Ishikawa (cell line): ENCODE data around the gene C1orf50.

ENCODE experiments used
- CEBPB ChIP-seq: IDR thresholded peaks from 2 replicates; pipeline ENCODE4 v1.6.1; 2012
- CREB1 ChIP-seq: IDR thresholded peaks from 2 replicates; pipeline ENCODE4 v1.6.1; 2012; ENCODE audit warnings: low read depth
- EGR1 ChIP-seq: IDR thresholded peaks from 2 replicates; pipeline ENCODE4 v1.6.1; 2012
- EP300 ChIP-seq: IDR thresholded peaks from 2 replicates; pipeline ENCODE4 v1.6.1; 2012; ENCODE audit warnings: borderline replicate concordance
- FOXM1 ChIP-seq: IDR thresholded peaks from 2 replicates; pipeline ENCODE4 v1.6.1; 2012; ENCODE audit warnings: low read depth, borderline replicate concordance
- MAX ChIP-seq: IDR thresholded peaks from 2 replicates; pipeline ENCODE4 v1.6.1; 2012
- NFIC ChIP-seq: IDR thresholded peaks from 2 replicates; pipeline ENCODE4 v1.6.1; 2012
- RAD21 ChIP-seq: IDR thresholded peaks from 2 replicates; pipeline ENCODE4 v1.6.1; 2012; ENCODE audit warnings: low read depth
- REST ChIP-seq: IDR thresholded peaks from 2 replicates; pipeline ENCODE4 v1.6.1; 2012; ENCODE audit warnings: low read depth, mild to moderate bottlenecking
- TAF1 ChIP-seq: IDR thresholded peaks from 2 replicates; pipeline ENCODE4 v1.6.1; 2012; ENCODE audit warnings: low read depth, mild to moderate bottlenecking
- TCF12 ChIP-seq: IDR thresholded peaks from 2 replicates; pipeline ENCODE4 v1.6.1; 2012; ENCODE audit warnings: low read depth
- TEAD4 ChIP-seq: IDR thresholded peaks from 2 replicates; pipeline ENCODE4 v1.6.1; 2012
- YY1 ChIP-seq: IDR thresholded peaks from 2 replicates; pipeline ENCODE4 v1.6.1; 2012; ENCODE audit warnings: low read depth
- ZBTB7A ChIP-seq: IDR thresholded peaks from 2 replicates; pipeline ENCODE4 v1.6.1; 2012; ENCODE audit warnings: low read depth
- TF ChIP-seq, protein P1 (sequence below): IDR thresholded peaks from 2 replicates; pipeline ENCODE4 v1.6.1; 2012

C1orf50 gene

DNA sequence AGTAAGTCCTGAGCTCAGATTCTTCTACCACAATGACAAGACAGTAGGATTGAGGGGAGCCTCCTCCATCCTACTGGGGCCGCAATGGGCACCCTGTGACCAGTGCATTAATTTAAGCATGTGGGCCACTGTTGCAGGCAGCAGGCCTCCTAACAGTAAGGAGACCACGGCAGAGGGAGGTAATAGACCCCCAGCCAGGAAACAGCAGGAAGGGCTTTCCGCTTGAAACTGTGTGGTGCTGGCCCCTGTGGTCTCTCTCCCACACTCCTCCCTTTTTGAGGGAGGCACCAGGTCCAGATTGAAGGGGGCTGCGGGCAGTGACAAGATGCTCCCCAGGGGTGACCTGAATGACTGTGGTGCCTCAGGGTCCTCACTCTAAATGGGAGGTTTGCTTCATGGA lies 25.3 kb upstream of the C1orf50 start:
- TF ChIP-seq REST (no peak), FOXM1 (no peak), NFIC (no peak), RAD21 (no peak), EGR1 (no peak), TAF1 (no peak), TCF12 (no peak), TEAD4 (no peak)
- TF ChIP-seq, protein P1, sequence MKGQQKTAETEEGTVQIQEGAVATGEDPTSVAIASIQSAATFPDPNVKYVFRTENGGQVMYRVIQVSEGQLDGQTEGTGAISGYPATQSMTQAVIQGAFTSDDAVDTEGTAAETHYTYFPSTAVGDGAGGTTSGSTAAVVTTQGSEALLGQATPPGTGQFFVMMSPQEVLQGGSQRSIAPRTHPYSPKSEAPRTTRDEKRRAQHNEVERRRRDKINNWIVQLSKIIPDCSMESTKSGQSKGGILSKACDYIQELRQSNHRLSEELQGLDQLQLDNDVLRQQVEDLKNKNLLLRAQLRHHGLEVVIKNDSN: no peak

DNA sequence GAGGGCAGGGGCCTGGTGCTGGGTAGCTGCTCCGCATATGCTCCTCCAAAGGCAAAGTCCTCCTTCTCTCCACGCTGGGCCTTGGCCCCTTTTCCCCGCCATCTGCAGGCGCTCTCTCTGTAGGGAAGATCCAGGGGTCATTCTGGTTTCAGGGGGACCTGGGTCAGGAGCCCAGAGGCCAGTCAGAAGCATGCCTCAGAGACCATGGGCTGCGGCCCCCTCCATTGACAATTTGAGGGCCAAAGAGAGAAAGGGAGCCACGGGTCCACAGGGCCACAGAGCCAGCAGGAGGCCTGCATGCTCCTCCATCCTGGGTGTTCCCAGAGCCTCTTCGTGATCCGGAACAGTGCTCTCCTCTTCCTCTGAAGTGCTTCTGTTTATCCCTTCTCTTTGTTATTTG lies 24.9 kb upstream of the C1orf50 start:
- no peak for TF ChIP-seq REST
- no peak for TF ChIP-seq EGR1
- no peak for TF ChIP-seq ZBTB7A
- no peak for TF ChIP-seq YY1
- no peak for TF ChIP-seq TAF1
- no peak for TF ChIP-seq RAD21
- TF ChIP-seq CREB1: no peak
- TF ChIP-seq TEAD4: no peak
- no peak for TF ChIP-seq CEBPB
- TF ChIP-seq, protein P1: no peak
- TF ChIP-seq MAX: no peak
- TF ChIP-seq EP300: no peak

GRCh38 chr1:42742617-42743316 lies 24.3 kb upstream of the C1orf50 start:
- TF ChIP-seq MAX: no peak
- no peak for TF ChIP-seq EP300
- TF ChIP-seq CREB1: no peak
- no peak for TF ChIP-seq EGR1
- no peak for TF ChIP-seq CEBPB
- no peak for TF ChIP-seq YY1
- no peak for TF ChIP-seq REST
- no peak for TF ChIP-seq TEAD4
- no peak for TF ChIP-seq NFIC
- TF ChIP-seq RAD21: no peak
- TF ChIP-seq TAF1: no peak
- TF ChIP-seq FOXM1: no peak
- TF ChIP-seq TCF12: no peak
- TF ChIP-seq, protein P1: no peak
- TF ChIP-seq ZBTB7A: no peak

- TF ChIP-seq CREB1: no peak
- TF ChIP-seq, protein P1: no peak
- no peak for TF ChIP-seq TCF12
- TF ChIP-seq RAD21: no peak
- TF ChIP-seq MAX: no peak
- no peak for TF ChIP-seq EP300
- no peak for TF ChIP-seq FOXM1
- no peak for TF ChIP-seq REST
- TF ChIP-seq ZBTB7A: no peak
- no peak for TF ChIP-seq TEAD4
- no peak for TF ChIP-seq EGR1
- TF ChIP-seq NFIC: no peak
- no peak for TF ChIP-seq TAF1
- TF ChIP-seq YY1: no peak
- TF ChIP-seq CEBPB: no peak
Measured at GRCh38 chr1:42743317-42744147, 23.5 kb upstream of the C1orf50 start.
